ENCODE data around the gene TCFL5.

DNA sequence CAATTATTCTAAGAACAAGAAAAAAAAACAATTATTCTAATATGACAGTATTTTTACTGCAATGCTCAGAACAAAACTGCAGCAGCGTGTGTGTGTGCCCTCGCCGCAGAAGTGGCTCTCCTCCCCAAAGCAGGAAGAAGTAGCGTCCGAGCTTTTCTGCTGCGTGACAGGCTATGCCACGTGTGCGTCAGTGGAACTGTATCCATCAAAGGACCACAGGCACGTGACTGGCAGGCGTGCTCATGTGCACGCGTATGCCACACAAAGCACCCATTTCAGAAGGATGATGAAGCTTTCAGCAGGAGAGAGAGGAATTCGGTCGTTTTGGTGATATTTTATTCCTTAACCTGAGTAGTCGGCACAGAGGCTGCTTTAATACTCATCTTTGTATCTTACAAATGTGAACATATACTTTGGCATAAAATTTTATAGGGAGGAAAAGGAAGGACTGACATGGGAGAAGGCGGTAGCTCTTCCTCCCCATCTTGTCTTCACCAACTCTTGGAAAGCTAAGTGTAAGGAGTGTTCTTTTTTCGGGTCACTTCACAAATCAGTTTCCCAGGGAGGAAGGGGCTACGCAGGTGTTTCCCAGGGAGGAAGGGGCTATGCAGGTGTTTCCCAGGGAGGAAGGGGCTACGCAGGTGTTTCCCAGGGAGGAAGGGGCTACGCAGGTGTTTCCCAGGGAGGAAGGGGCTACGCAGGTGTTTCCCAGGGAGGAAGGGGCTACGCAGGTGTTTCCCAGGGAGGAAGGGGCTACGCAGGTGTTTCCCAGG is 3.4 kb downstream of the TCFL5 start:
- TF ChIP-seq ZNF274 (IDR thresholded peaks at IDR 0.05; ENCODE audit: low read depth, low read length) (no peak), SUZ12 (IDR thresholded peaks at IDR 0.05; ENCODE audit: extremely low read depth, insufficient read depth, insufficient read length) (no peak), YY1 (IDR thresholded peaks at IDR 0.05; ENCODE audit: insufficient read depth, insufficient read length) (no peak)
